SK-N-SH treated with all-trans-retinoic acid at 6 μM for 48 hours (cell line): ENCODE results near the gene KLHL29.

ENCODE experiments used
- ATAC-seq: fragments of 200-7000 bp; cut with Tn5 transposase; 3 replicates; pipeline ENCODE4 v1.9.1; 2020; ENCODE audit warnings: mild to moderate bottlenecking, moderate library complexity
- ARNTL ChIP-seq: fragments of 450-650 bp; formaldehyde crosslinking; IDR thresholded peaks from 2 replicates; pipeline ENCODE4 v1.5.0; 2020; ENCODE audit warnings: low read depth, mild to moderate bottlenecking, moderate library complexity, borderline replicate concordance
- BACH2 ChIP-seq: fragments of 250-450 bp; sonication (Bioruptor Pico); IDR thresholded peaks from 2 replicates; pipeline ENCODE4 v1.9.0; 2021; ENCODE audit warnings: mild to moderate bottlenecking, borderline replicate concordance
- CSDC2 ChIP-seq: fragments of 250-450 bp; sonication (Bioruptor Pico); IDR thresholded peaks from 2 replicates; pipeline ENCODE4 v1.5.0; 2020; ENCODE audit warnings: mild to moderate bottlenecking, moderate library complexity
- GLIS3 ChIP-seq: fragments of 250-450 bp; sonication (Bioruptor Pico); IDR thresholded peaks from 2 replicates; pipeline ENCODE4 v1.5.0; 2020; ENCODE audit warnings: mild to moderate bottlenecking, moderate library complexity
- ISL1 ChIP-seq: fragments of 250-450 bp; sonication (Bioruptor Pico); IDR thresholded peaks from 2 replicates; pipeline ENCODE4 v2.1.2; 2022; ENCODE audit warnings: mild to moderate bottlenecking, moderate library complexity
- PPARA ChIP-seq: fragments of 250-450 bp; sonication (Bioruptor Pico); IDR thresholded peaks from 2 replicates; pipeline ENCODE4 v1.5.0; 2020; ENCODE audit warnings: mild to moderate bottlenecking, borderline replicate concordance
- RARB ChIP-seq: fragments of 250-450 bp; sonication (Bioruptor Pico); IDR thresholded peaks from 2 replicates; pipeline ENCODE4 v1.8.0; 2021; ENCODE audit warnings: mild to moderate bottlenecking, moderate library complexity
- TCF4 ChIP-seq: fragments of 250-450 bp; sonication (Bioruptor Pico); IDR thresholded peaks from 2 replicates; pipeline ENCODE4 v1.8.0; 2021; ENCODE audit warnings: mild to moderate bottlenecking, moderate library complexity, borderline replicate concordance
- TOX ChIP-seq: fragments of 250-450 bp; sonication (Bioruptor Pico); IDR thresholded peaks from 2 replicates; pipeline ENCODE4 v1.8.0; 2021; ENCODE audit warnings: mild to moderate bottlenecking, moderate library complexity, borderline replicate concordance
- ZC3H10 ChIP-seq: fragments of 250-450 bp; sonication (Bioruptor Pico); IDR thresholded peaks from 2 replicates; pipeline ENCODE4 v1.5.1; 2021; ENCODE audit warnings: mild to moderate bottlenecking, moderate library complexity
- ZFP3 ChIP-seq: fragments of 250-450 bp; sonication (Bioruptor Pico); IDR thresholded peaks from 2 replicates; pipeline ENCODE4 v1.5.0; 2020; ENCODE audit warnings: mild to moderate bottlenecking, moderate library complexity
- ZFP30 ChIP-seq: fragments of 450-650 bp; formaldehyde crosslinking; IDR thresholded peaks from 2 replicates; pipeline ENCODE4 v1.5.0; 2022; ENCODE audit warnings: mild to moderate bottlenecking, moderate library complexity
- ZNF565 ChIP-seq: fragments of 450-650 bp; formaldehyde crosslinking; conservative IDR thresholded peaks from 2 replicates; pipeline ENCODE4 v1.5.0; 2020; ENCODE audit warnings: low read depth, mild to moderate bottlenecking, moderate library complexity
- ZNF70 ChIP-seq: fragments of 450-650 bp; formaldehyde crosslinking; IDR thresholded peaks from 2 replicates; pipeline ENCODE4 v1.5.0; 2020; ENCODE audit warnings: mild to moderate bottlenecking, moderate library complexity
- ZNF8 ChIP-seq: fragments of 450-650 bp; formaldehyde crosslinking; IDR thresholded peaks from 2 replicates; pipeline ENCODE4 v1.5.0; 2020; ENCODE audit warnings: mild to moderate bottlenecking, moderate library complexity
- TF ChIP-seq, protein P1 (sequence below): fragments of 250-450 bp; sonication (Bioruptor Pico); IDR thresholded peaks from 2 replicates; pipeline ENCODE4 v1.5.0; 2020; ENCODE audit warnings: mild to moderate bottlenecking, moderate library complexity
- TF ChIP-seq, protein P2 (sequence below): fragments of 250-450 bp; sonication (Bioruptor Pico); IDR thresholded peaks from 2 replicates; pipeline ENCODE4 v1.8.0; 2020; ENCODE audit warnings: mild to moderate bottlenecking, moderate library complexity, borderline replicate concordance
- TF ChIP-seq, protein P3 (sequence below): fragments of 250-450 bp; sonication (Bioruptor Pico); IDR thresholded peaks from 2 replicates; pipeline ENCODE4 v1.5.1; 2020; ENCODE audit warnings: low read depth, mild to moderate bottlenecking, moderate library complexity
- TF ChIP-seq, protein P4 (sequence below): fragments of 250-450 bp; sonication (Bioruptor Pico); IDR thresholded peaks from 2 replicates; pipeline ENCODE4 v1.8.0; 2021; ENCODE audit warnings: low read depth, mild to moderate bottlenecking, moderate library complexity, borderline replicate concordance

KLHL29 gene

DNA sequence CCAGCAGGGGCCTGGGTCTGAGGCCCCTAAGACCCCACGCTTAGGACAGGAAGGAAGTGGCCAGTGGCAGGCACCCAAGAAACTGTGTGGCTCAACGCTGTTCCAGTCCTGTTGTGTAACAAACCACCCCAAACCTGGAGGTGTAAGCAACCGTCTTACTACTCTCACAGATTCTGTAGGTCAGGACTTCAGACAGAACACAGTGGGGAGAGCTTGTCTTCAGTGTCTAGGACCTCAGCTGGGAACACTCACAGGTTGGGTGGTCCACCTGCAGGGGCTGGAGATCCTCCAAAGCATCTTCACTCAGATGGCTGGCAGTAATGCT lies 123.0 kb downstream of the KLHL29 start:
- TF ChIP-seq, protein P1, sequence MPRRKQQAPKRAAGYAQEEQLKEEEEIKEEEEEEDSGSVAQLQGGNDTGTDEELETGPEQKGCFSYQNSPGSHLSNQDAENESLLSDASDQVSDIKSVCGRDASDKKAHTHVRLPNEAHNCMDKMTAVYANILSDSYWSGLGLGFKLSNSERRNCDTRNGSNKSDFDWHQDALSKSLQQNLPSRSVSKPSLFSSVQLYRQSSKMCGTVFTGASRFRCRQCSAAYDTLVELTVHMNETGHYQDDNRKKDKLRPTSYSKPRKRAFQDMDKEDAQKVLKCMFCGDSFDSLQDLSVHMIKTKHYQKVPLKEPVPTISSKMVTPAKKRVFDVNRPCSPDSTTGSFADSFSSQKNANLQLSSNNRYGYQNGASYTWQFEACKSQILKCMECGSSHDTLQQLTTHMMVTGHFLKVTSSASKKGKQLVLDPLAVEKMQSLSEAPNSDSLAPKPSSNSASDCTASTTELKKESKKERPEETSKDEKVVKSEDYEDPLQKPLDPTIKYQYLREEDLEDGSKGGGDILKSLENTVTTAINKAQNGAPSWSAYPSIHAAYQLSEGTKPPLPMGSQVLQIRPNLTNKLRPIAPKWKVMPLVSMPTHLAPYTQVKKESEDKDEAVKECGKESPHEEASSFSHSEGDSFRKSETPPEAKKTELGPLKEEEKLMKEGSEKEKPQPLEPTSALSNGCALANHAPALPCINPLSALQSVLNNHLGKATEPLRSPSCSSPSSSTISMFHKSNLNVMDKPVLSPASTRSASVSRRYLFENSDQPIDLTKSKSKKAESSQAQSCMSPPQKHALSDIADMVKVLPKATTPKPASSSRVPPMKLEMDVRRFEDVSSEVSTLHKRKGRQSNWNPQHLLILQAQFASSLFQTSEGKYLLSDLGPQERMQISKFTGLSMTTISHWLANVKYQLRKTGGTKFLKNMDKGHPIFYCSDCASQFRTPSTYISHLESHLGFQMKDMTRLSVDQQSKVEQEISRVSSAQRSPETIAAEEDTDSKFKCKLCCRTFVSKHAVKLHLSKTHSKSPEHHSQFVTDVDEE (CRISPR knock-in tag), result no peak
- no peak for TF ChIP-seq ZNF565
- no peak for TF ChIP-seq TOX (CRISPR knock-in tag)
- no peak for TF ChIP-seq ISL1
- ATAC-seq, result no peak

DNA sequence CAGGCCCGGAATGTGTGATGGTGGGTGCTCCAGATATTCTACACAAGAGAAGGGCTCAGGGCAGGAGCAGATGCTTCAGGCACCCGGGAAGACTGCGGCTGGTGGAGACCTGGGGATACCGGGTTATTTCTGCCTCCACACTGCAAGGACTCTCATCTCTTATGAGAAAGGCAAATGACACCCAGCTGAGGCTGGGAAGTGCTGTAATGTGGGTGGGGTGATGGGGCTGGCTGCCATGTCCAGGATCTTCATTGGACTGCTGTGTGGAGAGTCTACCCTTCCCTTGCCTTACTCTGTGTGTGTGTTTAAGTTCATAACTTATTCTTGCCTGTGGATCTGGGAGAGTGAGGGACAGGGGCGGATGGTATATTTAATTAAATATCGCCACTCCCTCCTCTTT lies 124.1 kb downstream of the KLHL29 start:
- TF ChIP-seq GLIS3 (CRISPR knock-in tag), result no peak
- no peak for TF ChIP-seq ZFP30
- TF ChIP-seq, protein P2, sequence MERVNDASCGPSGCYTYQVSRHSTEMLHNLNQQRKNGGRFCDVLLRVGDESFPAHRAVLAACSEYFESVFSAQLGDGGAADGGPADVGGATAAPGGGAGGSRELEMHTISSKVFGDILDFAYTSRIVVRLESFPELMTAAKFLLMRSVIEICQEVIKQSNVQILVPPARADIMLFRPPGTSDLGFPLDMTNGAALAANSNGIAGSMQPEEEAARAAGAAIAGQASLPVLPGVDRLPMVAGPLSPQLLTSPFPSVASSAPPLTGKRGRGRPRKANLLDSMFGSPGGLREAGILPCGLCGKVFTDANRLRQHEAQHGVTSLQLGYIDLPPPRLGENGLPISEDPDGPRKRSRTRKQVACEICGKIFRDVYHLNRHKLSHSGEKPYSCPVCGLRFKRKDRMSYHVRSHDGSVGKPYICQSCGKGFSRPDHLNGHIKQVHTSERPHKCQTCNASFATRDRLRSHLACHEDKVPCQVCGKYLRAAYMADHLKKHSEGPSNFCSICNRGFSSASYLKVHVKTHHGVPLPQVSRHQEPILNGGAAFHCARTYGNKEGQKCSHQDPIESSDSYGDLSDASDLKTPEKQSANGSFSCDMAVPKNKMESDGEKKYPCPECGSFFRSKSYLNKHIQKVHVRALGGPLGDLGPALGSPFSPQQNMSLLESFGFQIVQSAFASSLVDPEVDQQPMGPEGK (CRISPR knock-in tag), result no peak
- no peak for TF ChIP-seq CSDC2 (CRISPR knock-in tag)
- no peak for TF ChIP-seq ZNF8
- TF ChIP-seq TOX (CRISPR knock-in tag), result no peak
- no peak for TF ChIP-seq PPARA
- TF ChIP-seq, all 23 proteins: peak for 0
- ATAC-seq, result no peak

DNA sequence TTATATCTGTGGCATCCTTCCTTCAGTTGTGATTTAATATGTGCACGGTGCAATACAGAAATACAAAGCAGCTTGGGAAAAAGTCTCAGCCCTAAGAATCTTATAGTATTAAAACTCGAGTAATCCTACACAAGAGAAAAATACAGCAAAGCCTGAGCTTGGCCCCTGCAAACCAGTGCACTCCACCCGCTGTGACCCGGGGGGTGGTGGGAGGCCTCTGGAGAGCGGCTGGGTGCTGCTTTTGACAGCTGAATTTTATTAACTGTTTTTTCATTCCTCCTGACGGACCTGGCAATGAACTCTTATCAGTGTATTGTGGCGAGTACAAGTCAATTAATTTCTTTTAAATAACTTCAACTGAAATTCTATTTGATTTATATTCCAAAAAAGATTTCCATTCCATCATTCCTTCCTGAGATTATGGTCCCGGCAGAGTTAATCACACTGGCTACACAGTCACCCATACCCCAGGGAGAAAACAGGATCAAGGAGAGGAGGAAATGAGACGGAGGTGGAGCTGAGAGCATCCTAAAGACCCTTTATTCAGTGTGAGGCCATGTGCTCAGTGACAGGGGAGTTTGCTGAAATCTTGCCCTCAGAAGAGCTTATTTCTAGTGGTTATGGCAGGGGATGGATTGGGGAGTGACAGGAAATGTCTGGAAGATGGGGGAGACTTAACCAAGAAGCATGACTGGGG lies 124.8 kb downstream of the KLHL29 start:
- no peak for TF ChIP-seq ZNF70 (CRISPR knock-in tag)
- no peak for TF ChIP-seq ZNF565
- TF ChIP-seq, protein P2 (CRISPR knock-in tag), result no peak
- TF ChIP-seq CSDC2 (CRISPR knock-in tag), result no peak
- no peak for TF ChIP-seq RARB (CRISPR knock-in tag)
- TF ChIP-seq GLIS3 (CRISPR knock-in tag), result no peak
- TF ChIP-seq ZC3H10, result no peak
- TF ChIP-seq PPARA, result no peak
- TF ChIP-seq ZNF8, result no peak
- TF ChIP-seq TCF4, result no peak
- TF ChIP-seq, protein P3, sequence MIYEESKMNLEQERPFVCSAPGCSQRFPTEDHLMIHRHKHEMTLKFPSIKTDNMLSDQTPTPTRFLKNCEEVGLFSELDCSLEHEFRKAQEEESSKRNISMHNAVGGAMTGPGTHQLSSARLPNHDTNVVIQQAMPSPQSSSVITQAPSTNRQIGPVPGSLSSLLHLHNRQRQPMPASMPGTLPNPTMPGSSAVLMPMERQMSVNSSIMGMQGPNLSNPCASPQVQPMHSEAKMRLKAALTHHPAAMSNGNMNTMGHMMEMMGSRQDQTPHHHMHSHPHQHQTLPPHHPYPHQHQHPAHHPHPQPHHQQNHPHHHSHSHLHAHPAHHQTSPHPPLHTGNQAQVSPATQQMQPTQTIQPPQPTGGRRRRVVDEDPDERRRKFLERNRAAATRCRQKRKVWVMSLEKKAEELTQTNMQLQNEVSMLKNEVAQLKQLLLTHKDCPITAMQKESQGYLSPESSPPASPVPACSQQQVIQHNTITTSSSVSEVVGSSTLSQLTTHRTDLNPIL (CRISPR knock-in tag), result no peak
- TF ChIP-seq TOX (CRISPR knock-in tag), result no peak
- no peak for TF ChIP-seq ISL1
- TF ChIP-seq, protein P4, sequence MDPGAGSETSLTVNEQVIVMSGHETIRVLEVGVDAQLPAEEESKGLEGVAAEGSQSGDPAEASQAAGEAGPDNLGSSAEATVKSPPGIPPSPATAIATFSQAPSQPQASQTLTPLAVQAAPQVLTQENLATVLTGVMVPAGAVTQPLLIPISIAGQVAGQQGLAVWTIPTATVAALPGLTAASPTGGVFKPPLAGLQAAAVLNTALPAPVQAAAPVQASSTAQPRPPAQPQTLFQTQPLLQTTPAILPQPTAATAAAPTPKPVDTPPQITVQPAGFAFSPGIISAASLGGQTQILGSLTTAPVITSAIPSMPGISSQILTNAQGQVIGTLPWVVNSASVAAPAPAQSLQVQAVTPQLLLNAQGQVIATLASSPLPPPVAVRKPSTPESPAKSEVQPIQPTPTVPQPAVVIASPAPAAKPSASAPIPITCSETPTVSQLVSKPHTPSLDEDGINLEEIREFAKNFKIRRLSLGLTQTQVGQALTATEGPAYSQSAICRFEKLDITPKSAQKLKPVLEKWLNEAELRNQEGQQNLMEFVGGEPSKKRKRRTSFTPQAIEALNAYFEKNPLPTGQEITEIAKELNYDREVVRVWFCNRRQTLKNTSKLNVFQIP (CRISPR knock-in tag), result no peak
- no peak for ATAC-seq

DNA sequence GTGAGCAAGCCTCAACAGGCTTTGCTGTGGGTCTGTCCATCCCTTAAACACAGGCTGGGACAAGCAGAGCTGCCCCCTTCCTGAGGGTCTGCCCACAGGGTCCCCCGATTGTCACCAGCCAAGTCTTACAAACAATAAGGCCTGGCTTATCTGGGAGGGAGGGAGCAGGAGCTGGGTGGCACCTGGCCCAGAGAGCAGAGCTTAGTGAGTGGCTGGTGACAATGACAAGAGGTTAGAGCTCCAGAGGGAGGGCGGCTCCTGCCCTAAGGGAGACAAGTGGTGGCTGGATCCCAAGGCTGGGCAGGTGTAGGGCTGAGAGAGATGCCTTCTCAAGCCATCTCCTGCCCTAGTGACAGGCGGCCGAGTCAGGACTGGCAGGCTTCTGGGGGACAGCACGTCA lies 125.5 kb downstream of the KLHL29 start:
- ATAC-seq, result no peak
- TF ChIP-seq, protein P2 (CRISPR knock-in tag), result no peak
- TF ChIP-seq ARNTL (CRISPR knock-in tag), result no peak
- TF ChIP-seq, protein P3 (CRISPR knock-in tag), result no peak
- TF ChIP-seq ZNF8, result no peak
- TF ChIP-seq ZNF70 (CRISPR knock-in tag), result no peak
- TF ChIP-seq TOX (CRISPR knock-in tag), result no peak
- TF ChIP-seq ISL1, result no peak
- TF ChIP-seq CSDC2 (CRISPR knock-in tag), result no peak
- TF ChIP-seq RARB (CRISPR knock-in tag), result no peak
- no peak for TF ChIP-seq ZFP3 (CRISPR knock-in tag)
- TF ChIP-seq GLIS3 (CRISPR knock-in tag), result no peak
- TF ChIP-seq, protein P4 (CRISPR knock-in tag), result no peak
- no peak for TF ChIP-seq BACH2 (CRISPR knock-in tag)
